PC-9 (cell line): ENCODE measurements around the gene FHAD1. TPM values are rescaled to one million over a fixed set of nuclear protein-coding genes. Genes with fewer than 3 reads are reported as not detected.

Source experiments
- BruUV-seq: library from RNA; stranded (reverse); fragments of 400-500 nt; replicated peaks from 2 replicates; lab custom pipeline; 2021; lab: Mats Ljungman, UMichigan
- CTCF ChIA-PET: fragments of 300-600 bp; sonication (Branson Sonifier 250); formaldehyde crosslinking; loops from one replicate; lab custom pipeline; 2022; ENCODE audit warnings: antibody characterized with exemption; lab: Charles Lee
- POLR2A ChIA-PET: fragments of 300-600 bp; sonication (Branson Sonifier 250); formaldehyde crosslinking; loops from one replicate; lab custom pipeline; 2022; ENCODE audit warnings: antibody characterized with exemption; ENCODE audit not compliant: unreplicated experiment; lab: Charles Lee
- DNase-seq, 2 experiments: peaks; one replicate each; pipeline versions ENCODE4 v3.0.0 to v3.0.0-alpha.2; 2015 to 2022; ENCODE audit warnings: mixed read lengths in 1 of 2
- H2AFZ ChIP-seq: fragments of 200-600 bp; sonication (generic); 2 replicates; pipeline ENCODE4 v1.8.1; 2017; ENCODE audit warnings: antibody characterized with exemption
- H3F3A ChIP-seq: fragments of 200-600 bp; sonication (generic); 2 replicates; pipeline ENCODE4 v1.8.1; 2017; ENCODE audit warnings: antibody characterized with exemption, mild to moderate bottlenecking, low read depth; ENCODE audit not compliant: insufficient read depth
- H3K27ac ChIP-seq: fragments of 200-600 bp; sonication (generic); 2 replicates; pipeline ENCODE4 v1.6.1; 2016; ENCODE audit warnings: mixed run types
- H3K27me3 ChIP-seq: fragments of 200-600 bp; sonication (generic); 2 replicates; pipeline ENCODE4 v1.6.1; 2016; ENCODE audit warnings: low read depth, mixed run types; ENCODE audit not compliant: insufficient read depth
- H3K36me3 ChIP-seq: fragments of 200-600 bp; sonication (generic); 2 replicates; pipeline ENCODE4 v1.6.1; 2016; ENCODE audit warnings: low read depth, mixed run types
- H3K4me1 ChIP-seq: fragments of 200-600 bp; sonication (generic); replicated peaks from 2 replicates; pipeline ENCODE4 v1.6.1; 2016; ENCODE audit warnings: mixed run types; ENCODE audit not compliant: insufficient read depth
- H3K4me2 ChIP-seq: fragments of 200-600 bp; sonication (generic); 2 replicates; pipeline ENCODE4 v1.6.1; 2017; ENCODE audit warnings: mixed run types
- H3K4me3 ChIP-seq: fragments of 200-600 bp; sonication (generic); 2 replicates; pipeline ENCODE4 v1.6.1; 2016; ENCODE audit warnings: mixed run types
- H3K79me2 ChIP-seq: fragments of 200-600 bp; sonication (generic); 2 replicates; pipeline ENCODE4 v1.6.1; 2017; ENCODE audit warnings: low read depth, mixed run types
- H3K9me2 ChIP-seq: fragments of 200-600 bp; sonication (generic); 2 replicates; pipeline ENCODE4 v1.8.1; 2017; ENCODE audit warnings: mild to moderate bottlenecking; ENCODE audit not compliant: insufficient read depth
- H3K9me3 ChIP-seq: fragments of 200-600 bp; sonication (generic); 2 replicates; pipeline ENCODE4 v1.8.1; 2016; ENCODE audit warnings: low read depth; ENCODE audit not compliant: insufficient read depth
- H4K20me1 ChIP-seq: fragments of 200-600 bp; sonication (generic); 2 replicates; pipeline ENCODE4 v1.8.1; 2017; ENCODE audit not compliant: insufficient read depth
- EZH2 ChIP-seq: fragments of 200-600 bp; sonication (generic); IDR thresholded peaks from 2 replicates; pipeline ENCODE4 v1.8.0; 2017; ENCODE audit warnings: antibody characterized with exemption, low read depth
- intact Hi-C: fragments of 100-400 bp; cut with micrococcal nuclease; formaldehyde crosslinking; loops from one replicate; pipeline ENCODE4 v1.10.0; 2022; ENCODE audit not compliant: unreplicated experiment
- total RNA-seq: library from RNA; stranded (reverse); gene quantifications from 2 replicates; pipeline ENCODE4 v1.2.3, GENCODE V29; 2021
- TF ChIP-seq, protein P1 (sequence below): fragments of 200-600 bp; sonication (generic); conservative IDR thresholded peaks from 2 replicates; pipeline ENCODE4 v1.6.1; 2017; ENCODE audit warnings: mixed run types, antibody characterized with exemption, mild to moderate bottlenecking, moderate library complexity

FHAD1 gene
- total RNA-seq, 1 experiment from 2014 or later = 6.9 TPM

DNA sequence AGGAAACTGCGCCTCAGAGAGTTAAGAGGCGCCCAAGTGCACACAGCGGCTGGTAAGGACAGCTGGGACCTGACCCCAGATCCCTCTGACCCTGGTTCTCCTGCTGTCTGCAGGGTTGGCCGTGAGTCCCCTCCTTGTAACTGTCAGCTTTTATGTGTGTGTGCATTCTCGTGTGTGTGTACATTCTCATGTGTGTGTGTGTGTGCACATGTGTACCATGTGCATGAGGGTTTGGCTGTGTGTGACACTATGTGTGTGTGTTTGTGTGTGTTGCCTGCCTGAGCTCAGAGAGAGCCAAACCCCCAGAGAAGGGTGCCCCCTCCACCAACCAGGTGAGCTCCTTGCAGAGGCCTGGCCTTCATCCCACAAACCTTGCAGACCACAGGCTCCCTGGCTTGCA is 136.8 kb downstream of the FHAD1 start:
- no peaks in the 10 kb centered on the region for H4K20me1 ChIP-seq
- intact Hi-C loops = no loop called here
- H3K9me2 ChIP-seq = no peaks in the 10 kb centered on the region
- TF ChIP-seq EZH2 = no peak
- POLR2A ChIA-PET = no interaction called here
- H3K9me3 ChIP-seq = no peaks in the 10 kb centered on the region
- no peaks in the 10 kb centered on the region for H3K4me1 ChIP-seq
- H3F3A ChIP-seq = no peaks in the 10 kb centered on the region
- BruUV-seq = no TSS peak
- H3K27me3 ChIP-seq = no peaks in the 10 kb centered on the region
- no peak overlapping the region for H3K4me2 ChIP-seq
- no peak for DNase-seq
- CTCF ChIA-PET = no interaction called here
- no peak overlapping the region for H3K27ac ChIP-seq
- H2AFZ ChIP-seq = no peak overlapping the region
- H3K4me3 ChIP-seq = no peak overlapping the region
- no peaks in the 10 kb centered on the region for H3K79me2 ChIP-seq
- H3K36me3 ChIP-seq = no peaks in the 10 kb centered on the region

DNA sequence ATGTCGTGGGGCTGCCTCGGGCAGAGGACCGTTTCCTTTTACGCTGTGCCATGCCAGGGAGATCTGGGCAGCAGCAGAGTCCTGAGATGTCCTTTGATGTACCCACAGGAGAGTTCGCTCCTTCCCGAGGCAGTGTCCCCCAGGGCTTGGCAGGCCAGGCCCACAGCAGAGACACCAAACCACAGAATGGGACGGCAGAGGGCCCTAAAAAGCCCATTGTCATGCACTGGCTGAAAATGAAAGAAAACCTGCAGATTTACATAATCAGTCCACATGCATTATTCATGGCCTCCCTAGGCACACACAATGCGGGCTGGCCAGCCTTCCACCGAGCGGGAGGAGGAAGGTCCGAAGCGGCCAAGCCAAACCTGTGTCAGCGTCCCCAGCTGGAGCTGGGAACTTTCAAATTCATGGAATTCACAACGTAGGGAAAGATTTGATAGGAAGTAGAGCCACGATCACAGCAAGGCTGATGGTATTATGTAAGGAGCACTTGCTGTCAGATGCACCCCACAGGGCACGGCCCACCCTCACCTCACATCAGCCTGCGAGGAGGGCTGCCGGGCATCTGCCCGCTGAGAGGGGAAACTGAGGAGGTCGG is 137.4 kb downstream of the FHAD1 start:
- H4K20me1 ChIP-seq = no peaks in the 10 kb centered on the region
- ChIA-PET POLR2A (no interaction called here), CTCF (no interaction called here)
- BruUV-seq = no TSS peak
- H3F3A ChIP-seq = no peaks in the 10 kb centered on the region
- no peak overlapping the region for H3K4me3 ChIP-seq
- no peaks in the 10 kb centered on the region for H3K36me3 ChIP-seq
- no peak overlapping the region for H3K4me2 ChIP-seq
- no peak for DNase-seq
- TF ChIP-seq, protein P1, sequence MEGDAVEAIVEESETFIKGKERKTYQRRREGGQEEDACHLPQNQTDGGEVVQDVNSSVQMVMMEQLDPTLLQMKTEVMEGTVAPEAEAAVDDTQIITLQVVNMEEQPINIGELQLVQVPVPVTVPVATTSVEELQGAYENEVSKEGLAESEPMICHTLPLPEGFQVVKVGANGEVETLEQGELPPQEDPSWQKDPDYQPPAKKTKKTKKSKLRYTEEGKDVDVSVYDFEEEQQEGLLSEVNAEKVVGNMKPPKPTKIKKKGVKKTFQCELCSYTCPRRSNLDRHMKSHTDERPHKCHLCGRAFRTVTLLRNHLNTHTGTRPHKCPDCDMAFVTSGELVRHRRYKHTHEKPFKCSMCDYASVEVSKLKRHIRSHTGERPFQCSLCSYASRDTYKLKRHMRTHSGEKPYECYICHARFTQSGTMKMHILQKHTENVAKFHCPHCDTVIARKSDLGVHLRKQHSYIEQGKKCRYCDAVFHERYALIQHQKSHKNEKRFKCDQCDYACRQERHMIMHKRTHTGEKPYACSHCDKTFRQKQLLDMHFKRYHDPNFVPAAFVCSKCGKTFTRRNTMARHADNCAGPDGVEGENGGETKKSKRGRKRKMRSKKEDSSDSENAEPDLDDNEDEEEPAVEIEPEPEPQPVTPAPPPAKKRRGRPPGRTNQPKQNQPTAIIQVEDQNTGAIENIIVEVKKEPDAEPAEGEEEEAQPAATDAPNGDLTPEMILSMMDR = no peak
- TF ChIP-seq EZH2 = no peak
- no peak overlapping the region for H3K27ac ChIP-seq
- H3K4me1 ChIP-seq = no peaks in the 10 kb centered on the region
- H3K79me2 ChIP-seq = no peaks in the 10 kb centered on the region
- no peak overlapping the region for H2AFZ ChIP-seq
- no peaks in the 10 kb centered on the region for H3K9me2 ChIP-seq
- H3K9me3 ChIP-seq = no peaks in the 10 kb centered on the region
- H3K27me3 ChIP-seq = no peaks in the 10 kb centered on the region
- intact Hi-C loops = no loop called here

DNA sequence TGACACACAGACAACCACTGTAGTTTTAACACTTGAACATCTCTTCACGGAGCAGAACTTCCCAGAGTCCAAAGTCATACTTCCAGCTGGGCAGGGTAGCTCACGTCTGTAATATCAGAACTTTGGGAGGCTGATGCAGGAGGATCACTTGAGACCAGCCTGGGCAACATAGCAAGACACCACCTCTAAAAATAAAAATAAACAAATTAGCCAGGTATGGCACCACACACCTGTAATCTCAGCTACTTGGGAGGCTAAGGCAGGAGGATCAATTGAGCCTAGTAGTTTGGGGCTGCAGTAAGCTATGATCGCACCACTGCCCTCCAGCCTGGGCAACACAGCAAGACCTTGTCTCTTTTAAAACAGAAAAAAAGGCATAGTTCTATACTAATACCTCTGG is 138.4 kb downstream of the FHAD1 start:
- Histone ChIP-seq H3K4me3 (no peak overlapping the region), H3K9me3 (no peaks in the 10 kb centered on the region), H2AFZ (no peak overlapping the region), H3F3A (no peaks in the 10 kb centered on the region), H3K4me1 (no peaks in the 10 kb centered on the region), H3K9me2 (no peaks in the 10 kb centered on the region), H3K27me3 (no peaks in the 10 kb centered on the region), H4K20me1 (no peaks in the 10 kb centered on the region), H3K27ac (no peak overlapping the region), H3K36me3 (no peaks in the 10 kb centered on the region), H3K79me2 (no peaks in the 10 kb centered on the region), H3K4me2 (no peak overlapping the region)
- DNase-seq = no peak
- BruUV-seq = no TSS peak
- TF ChIP-seq, protein P1 = no peak
- TF ChIP-seq EZH2 = no peak
- ChIA-PET POLR2A (no interaction called here), CTCF (no interaction called here)
- intact Hi-C loops = no loop called here
